Cardiac fibroblast (primary cell): ENCODE results near the gene UBE2G2.

Experiments used
- DNase-seq, 2 donors: peaks; one replicate each; pipeline versions ENCODE4 v3.0.0 to v3.0.0-alpha.2; 2010; ENCODE audit warnings: low read depth in 2 of 2
- H3K4me3 ChIP-seq, 2 donors: replicated peaks in 1 of 2; 1 replicate in 1 of 2; 2 replicates in 1 of 2; pipeline ENCODE4 v1.5.1; 2011; ENCODE audit warnings: low read depth in 2 of 2, low read length in 2 of 2, mild to moderate bottlenecking in 2 of 2, moderate library complexity in 1 of 2
- TF ChIP-seq, protein P1 (sequence below): IDR thresholded peaks from one replicate; pipeline ENCODE4 v1.5.1; 2011; ENCODE audit warnings: low read depth, mild to moderate bottlenecking, low read length, inconsistent platforms

The UBE2G2 gene

GRCh38 chr21:44842087-44842486, 40.5 kb upstream of the UBE2G2 start:
- no peak overlapping the region for H3K4me3 ChIP-seq
- no peak for DNase-seq
- TF ChIP-seq, protein P1, sequence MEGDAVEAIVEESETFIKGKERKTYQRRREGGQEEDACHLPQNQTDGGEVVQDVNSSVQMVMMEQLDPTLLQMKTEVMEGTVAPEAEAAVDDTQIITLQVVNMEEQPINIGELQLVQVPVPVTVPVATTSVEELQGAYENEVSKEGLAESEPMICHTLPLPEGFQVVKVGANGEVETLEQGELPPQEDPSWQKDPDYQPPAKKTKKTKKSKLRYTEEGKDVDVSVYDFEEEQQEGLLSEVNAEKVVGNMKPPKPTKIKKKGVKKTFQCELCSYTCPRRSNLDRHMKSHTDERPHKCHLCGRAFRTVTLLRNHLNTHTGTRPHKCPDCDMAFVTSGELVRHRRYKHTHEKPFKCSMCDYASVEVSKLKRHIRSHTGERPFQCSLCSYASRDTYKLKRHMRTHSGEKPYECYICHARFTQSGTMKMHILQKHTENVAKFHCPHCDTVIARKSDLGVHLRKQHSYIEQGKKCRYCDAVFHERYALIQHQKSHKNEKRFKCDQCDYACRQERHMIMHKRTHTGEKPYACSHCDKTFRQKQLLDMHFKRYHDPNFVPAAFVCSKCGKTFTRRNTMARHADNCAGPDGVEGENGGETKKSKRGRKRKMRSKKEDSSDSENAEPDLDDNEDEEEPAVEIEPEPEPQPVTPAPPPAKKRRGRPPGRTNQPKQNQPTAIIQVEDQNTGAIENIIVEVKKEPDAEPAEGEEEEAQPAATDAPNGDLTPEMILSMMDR = no peak

GRCh38 chr21:44840771-44841170, 39.2 kb upstream of the UBE2G2 start:
- no peak overlapping the region for H3K4me3 ChIP-seq
- no peak for DNase-seq
- TF ChIP-seq, protein P1 = no peak

- TF ChIP-seq, protein P1 = no peak
- DNase-seq = no peak
- H3K4me3 ChIP-seq = no peak overlapping the region
Observed at GRCh38 chr21:44838951-44839350, 37.3 kb upstream of the UBE2G2 start.

- DNase-seq = no peak
- TF ChIP-seq, protein P1 = no peak
- no peak overlapping the region for H3K4me3 ChIP-seq
Observed at GRCh38 chr21:44838039-44838895, 36.6 kb upstream of the UBE2G2 start.

DNA sequence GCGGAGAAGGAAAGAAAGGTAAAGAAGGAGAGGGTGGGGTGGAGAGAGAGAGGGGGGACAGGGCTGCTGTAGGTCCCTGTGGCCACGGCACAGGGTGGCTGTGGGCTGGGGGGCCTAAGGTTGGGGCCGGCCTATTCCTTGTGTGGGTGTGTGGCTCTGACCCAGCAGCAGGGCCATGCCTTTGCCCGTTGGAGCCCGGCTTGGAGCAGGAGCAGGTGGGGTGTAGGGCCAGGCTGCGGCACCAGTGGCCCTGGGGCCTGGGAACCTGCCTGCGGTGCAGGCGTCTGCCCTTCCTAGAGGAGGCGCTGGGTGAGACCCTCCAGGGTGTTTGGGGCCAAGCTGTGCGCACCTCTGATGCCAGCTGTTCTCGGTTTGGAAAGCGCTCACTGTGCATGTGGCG, 35.9 kb upstream of the UBE2G2 start:
- no peak for DNase-seq
- TF ChIP-seq, protein P1 = no peak

DNA sequence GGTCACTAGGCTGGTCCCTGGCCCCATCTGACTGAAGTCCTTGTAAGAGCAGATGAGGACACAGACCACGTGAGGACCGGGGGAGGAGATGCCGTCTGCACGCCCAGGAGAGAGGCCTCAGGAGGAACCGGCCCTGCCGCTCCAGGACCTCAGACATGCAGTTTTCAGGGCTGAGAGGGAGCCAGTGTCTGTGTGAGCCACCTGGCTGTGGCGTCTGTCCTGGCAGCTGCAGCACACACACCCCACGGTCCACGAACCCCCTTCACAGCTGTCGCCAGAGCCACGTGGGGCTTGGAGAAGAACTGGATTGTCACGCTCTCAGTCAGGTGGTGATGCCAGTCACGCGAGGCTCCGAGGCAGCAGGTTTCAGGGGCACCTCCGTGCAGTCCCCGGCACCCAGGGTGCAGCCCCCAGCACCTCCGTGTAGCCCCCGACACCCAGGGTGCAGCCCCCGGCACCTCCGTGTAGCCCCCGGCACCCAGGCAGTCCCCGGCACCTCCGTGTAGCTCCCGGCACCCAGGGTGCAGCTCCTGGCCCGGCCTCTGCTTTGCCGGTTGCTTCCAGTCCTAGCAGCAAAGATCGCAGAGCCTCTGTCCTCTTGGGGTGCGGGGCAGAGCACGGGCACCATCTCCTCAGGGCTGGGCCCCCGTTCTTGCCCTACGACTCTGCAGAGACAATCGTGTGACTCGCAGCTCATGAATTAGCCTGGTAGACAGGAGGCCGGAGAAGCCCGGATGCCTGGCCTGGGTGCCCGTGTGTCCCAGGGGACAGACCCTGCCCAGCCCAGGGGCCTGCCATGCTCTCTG, 35.2 kb upstream of the UBE2G2 start:
- no peak overlapping the region for H3K4me3 ChIP-seq
- TF ChIP-seq, protein P1 = no peak
- DNase-seq = peak; percentile 47 to 55

More for the DNA sequence above, 35.9 kb upstream of the UBE2G2 start:
- H3K4me3 ChIP-seq = no peak overlapping the region
